Measurements from ENCODE around the gene TIAM1. TPM values are rescaled to one million over a fixed set of nuclear protein-coding genes. Genes with fewer than 3 reads are reported as not detected.

Gene TIAM1
- total RNA-seq, 4 donors from 2014 or later = 5.4 to 10.6 (median 6.0) TPM

- Histone ChIP-seq H3K4me3 (no peak overlapping the region), H3K27ac (replicated peaks in 1 of 4) (no peak overlapping the region), H3K9me3 (no peaks in the 10 kb centered on the region), H3K4me1 (no peaks in the 10 kb centered on the region), H3K27me3 (peaks cover 0 to 6% (median 0%) of the 10 kb centered on the region in 4 donors), H3K36me3 (no peaks in the 10 kb centered on the region)
- no peak for DNase-seq (ENCODE audit: extremely low spot score)
- TF ChIP-seq EP300 (IDR thresholded peaks at IDR 0.05) (no peak), POLR2AphosphoS5 (IDR thresholded peaks at IDR 0.05) (no peak), CTCF (IDR thresholded peaks at IDR 0.05) (no peak), POLR2A (IDR thresholded peaks at IDR 0.05; ENCODE audit: low read depth) (no peak)
- WGBS = 58% methylated on average over 5 of the region's 5 CpGs
- intact Hi-C loops (cut with DNase I) = no loop called here
Measured at GRCh38 chr21:31370893-31371544, 27.0 kb upstream of the TIAM1 start.

- Histone ChIP-seq H3K4me1 (no peaks in the 10 kb centered on the region), H3K4me3 (no peak overlapping the region), H3K27me3 (peaks cover 0 to 6% (median 0%) of the 10 kb centered on the region in 4 donors), H3K9me3 (no peaks in the 10 kb centered on the region), H3K27ac (replicated peaks in 1 of 4) (no peak overlapping the region), H3K36me3 (no peaks in the 10 kb centered on the region)
- 89% methylated on average over 4 of the region's 4 CpGs for WGBS
- intact Hi-C loops (cut with DNase I) = no loop called here
- TF ChIP-seq EP300 (IDR thresholded peaks at IDR 0.05) (no peak), POLR2AphosphoS5 (IDR thresholded peaks at IDR 0.05) (no peak), CTCF (IDR thresholded peaks at IDR 0.05) (no peak), POLR2A (IDR thresholded peaks at IDR 0.05; ENCODE audit: low read depth) (no peak)
- DNase-seq (ENCODE audit: extremely low spot score) = no peak
Measured at GRCh38 chr21:31370281-31370892, 26.3 kb upstream of the TIAM1 start.

- Histone ChIP-seq H3K36me3 (no peaks in the 10 kb centered on the region), H3K27me3 (peaks cover 0 to 6% (median 0%) of the 10 kb centered on the region in 4 donors), H3K4me3 (no peak overlapping the region), H3K27ac (replicated peaks in 1 of 4) (no peak overlapping the region), H3K9me3 (no peaks in the 10 kb centered on the region), H3K4me1 (no peaks in the 10 kb centered on the region)
- 72% methylated on average over 7 of the region's 7 CpGs for WGBS
- intact Hi-C loops (cut with DNase I) = no loop called here
- DNase-seq (ENCODE audit: extremely low spot score) = no peak
- TF ChIP-seq POLR2AphosphoS5 (IDR thresholded peaks at IDR 0.05) (no peak), CTCF (IDR thresholded peaks at IDR 0.05) (no peak), POLR2A (IDR thresholded peaks at IDR 0.05; ENCODE audit: low read depth) (no peak), EP300 (IDR thresholded peaks at IDR 0.05) (no peak)
Measured at GRCh38 chr21:31368361-31368760, 24.3 kb upstream of the TIAM1 start.

- no peaks in the 10 kb centered on the region for H3K9me3 ChIP-seq
- WGBS = 95% methylated on average over 2 of the region's 2 CpGs
- no peak for TF ChIP-seq CTCF (IDR thresholded peaks at IDR 0.05)
- no peak for TF ChIP-seq EP300 (IDR thresholded peaks at IDR 0.05)
- TF ChIP-seq POLR2AphosphoS5 (IDR thresholded peaks at IDR 0.05) = no peak
- TF ChIP-seq POLR2A (IDR thresholded peaks at IDR 0.05; ENCODE audit: low read depth) = no peak
- peaks cover 0 to 6% (median 0%) of the 10 kb centered on the region in 4 donors for H3K27me3 ChIP-seq
- no peak overlapping the region for H3K4me3 ChIP-seq
- no peak for DNase-seq (ENCODE audit: extremely low spot score)
- no peaks in the 10 kb centered on the region for H3K4me1 ChIP-seq
- H3K27ac ChIP-seq (replicated peaks in 1 of 4) = no peak overlapping the region
- H3K36me3 ChIP-seq = no peaks in the 10 kb centered on the region
- intact Hi-C loops (cut with DNase I) = no loop called here
Measured at GRCh38 chr21:31367801-31368200, 23.7 kb upstream of the TIAM1 start.

All from esophagus muscularis mucosa (tissue), 4 donors.